NCI-H748 (cell line): ENCODE measurements around the gene DIP2C.
"Not testable (repeated sequence)": the region's sequence is repeated elsewhere in the genome, so short reads cannot be mapped to it uniquely, and the experiment has no call there.

Experiments used
- DNase-seq: peaks from one replicate; lab custom pipeline; 2025; ENCODE audit not compliant: unreplicated experiment; lab: John Stamatoyannopoulos, UW

The DIP2C gene

GRCh38 chr10:525565-526315 is 163.7 kb downstream of the DIP2C start:
- DNase-seq: no peak

GRCh38 chr10:523925-524324 is 165.5 kb downstream of the DIP2C start:
- DNase-seq: no peak

GRCh38 chr10:522350-522749 is 167.1 kb downstream of the DIP2C start:
- DNase-seq: no peak

GRCh38 chr10:521261-522250 is 167.9 kb downstream of the DIP2C start:
- no peak for DNase-seq

- DNase-seq: no peak
Measured at GRCh38 chr10:520402-520787, 169.1 kb downstream of the DIP2C start.

- no peak for DNase-seq
Measured at GRCh38 chr10:519716-520401, 169.6 kb downstream of the DIP2C start.

GRCh38 chr10:519055-519715 is 170.3 kb downstream of the DIP2C start:
- no peak for DNase-seq

GRCh38 chr10:517872-518475 is 171.5 kb downstream of the DIP2C start:
- DNase-seq: no peak

- no peak for DNase-seq
Measured at GRCh38 chr10:517241-517830, 172.1 kb downstream of the DIP2C start.

- peak; percentile 12 for DNase-seq
Measured at GRCh38 chr10:516764-517163, 172.7 kb downstream of the DIP2C start.

- DNase-seq: no peak
Measured at GRCh38 chr10:515674-516073, 173.8 kb downstream of the DIP2C start.

GRCh38 chr10:514137-514671 is 175.3 kb downstream of the DIP2C start:
- peak; percentile 97 for DNase-seq

GRCh38 chr10:513393-513792 is 176.1 kb downstream of the DIP2C start:
- DNase-seq: no peak

GRCh38 chr10:512661-513060 is 176.8 kb downstream of the DIP2C start:
- DNase-seq: not testable (repeated sequence)

- no peak for DNase-seq
Measured at GRCh38 chr10:511849-512191, 177.6 kb downstream of the DIP2C start.

GRCh38 chr10:511101-511848 is 178.2 kb downstream of the DIP2C start:
- peak; percentile 84 for DNase-seq

GRCh38 chr10:510415-510881 is 179.0 kb downstream of the DIP2C start:
- DNase-seq: no peak

- DNase-seq: no peak
Measured at GRCh38 chr10:509361-510102, 179.9 kb downstream of the DIP2C start.
